DLD1 (cell line): ENCODE results near the gene RYR2.
"Not testable (repeated sequence)": the region's sequence is repeated elsewhere in the genome, so short reads cannot be mapped to it uniquely, and the experiment has no call there.

Source experiments
- in situ Hi-C: cut with HindIII; loops from 2 replicates; pipeline ENCODE4 v1.10.0; 2017; ENCODE audit warnings: low sequenced_read_pairs

The RYR2 gene

GRCh38 chr1:237139732-237140131 is 97.7 kb downstream of the RYR2 start:
- in situ Hi-C loops: no loop called here

GRCh38 chr1:237140986-237141385 is 99.0 kb downstream of the RYR2 start:
- in situ Hi-C loops: no loop called here

GRCh38 chr1:237141502-237141901 is 99.5 kb downstream of the RYR2 start:
- in situ Hi-C loops: no loop called here

GRCh38 chr1:237145379-237146135 is 103.6 kb downstream of the RYR2 start:
- in situ Hi-C loops: no loop called here

GRCh38 chr1:237146241-237146640 is 104.3 kb downstream of the RYR2 start:
- in situ Hi-C loops: no loop called here

GRCh38 chr1:237149857-237150256 is 107.9 kb downstream of the RYR2 start:
- in situ Hi-C loops: no loop called here

GRCh38 chr1:237151979-237152378 is 110.0 kb downstream of the RYR2 start:
- in situ Hi-C loops: not testable (repeated sequence)

GRCh38 chr1:237152506-237153335 is 110.7 kb downstream of the RYR2 start:
- in situ Hi-C loops: no loop called here

GRCh38 chr1:237154157-237154556 is 112.2 kb downstream of the RYR2 start:
- in situ Hi-C loops: no loop called here

GRCh38 chr1:237164406-237165352 is 122.7 kb downstream of the RYR2 start:
- in situ Hi-C loops: no loop called here

GRCh38 chr1:237166086-237166485 is 124.1 kb downstream of the RYR2 start:
- in situ Hi-C loops: no loop called here

- in situ Hi-C loops: no loop called here
These were observed 124.7 kb downstream of the RYR2 start for GRCh38 chr1:237166593-237167101.

- in situ Hi-C loops: no loop called here
These were observed 128.2 kb downstream of the RYR2 start for GRCh38 chr1:237170149-237170548.

- in situ Hi-C loops: no loop called here
These were observed 129.6 kb downstream of the RYR2 start for GRCh38 chr1:237171454-237172117.

- in situ Hi-C loops: no loop called here
These were observed 130.1 kb downstream of the RYR2 start for GRCh38 chr1:237172118-237172485.

GRCh38 chr1:237179503-237179902 is 137.5 kb downstream of the RYR2 start:
- in situ Hi-C loops: no loop called here

- in situ Hi-C loops: no loop called here
These were observed 138.3 kb downstream of the RYR2 start for GRCh38 chr1:237180256-237180655.

GRCh38 chr1:237181743-237182317 is 139.8 kb downstream of the RYR2 start:
- in situ Hi-C loops: no loop called here

- in situ Hi-C loops: no loop called here
These were observed 142.1 kb downstream of the RYR2 start for GRCh38 chr1:237183963-237184540.

GRCh38 chr1:237186675-237187074 is 144.7 kb downstream of the RYR2 start:
- in situ Hi-C loops: no loop called here
